K562 (cell line): ENCODE data around the gene KNSTRN. TPM values are rescaled to one million over a fixed set of nuclear protein-coding genes. Genes with fewer than 3 reads are reported as not detected.

Source experiments
- ATAC-seq: fragments of 200-7000 bp; cut with Tn5 transposase; 3 replicates; pipeline ENCODE4 v1.9.1; 2020; ENCODE audit warnings: moderate library complexity
- BruUV-seq: library from RNA; stranded (reverse); fragments of 400-500 nt; replicated peaks from 2 replicates; lab custom pipeline; 2021; lab: Mats Ljungman, UMichigan
- CTCF ChIA-PET: fragments of 300-600 bp; formaldehyde crosslinking; extraction: SDS; loops from one replicate; lab custom pipeline; 2021; ENCODE audit warnings: low intra/inter-chr PET ratio; lab: Yijun Ruan, JAX
- POLR2A ChIA-PET: fragments of 300-600, 350-650 bp; sonication (Branson Sonifier 250); formaldehyde crosslinking; extraction: SDS; loops from one replicate; lab custom pipeline; 2021; ENCODE audit warnings: antibody characterized with exemption, inconsistent platforms; lab: Yijun Ruan, JAX
- DNase-seq, 4 experiments: peaks; one replicate each; pipeline versions ENCODE4 v3.0.0 to v3.0.0-alpha.2; 2011 to 2018; ENCODE audit warnings: low spot score in 3 of 4, mixed read lengths in 3 of 4; ENCODE audit errors: extremely low read depth in 1 of 4
- FAIRE-seq: peaks from 2 replicates; lab custom pipeline; 2011; peaks lifted over from hg19 to GRCh38; lab: Jason Lieb, UNC
- H2AFZ ChIP-seq: 2 replicates; pipeline ENCODE4 v1.6.0; 2011; ENCODE audit warnings: low read depth, low read length, control low read depth, inconsistent platforms
- H3K27ac ChIP-seq: fragments of 200-600 bp; 3 replicates; pipeline ENCODE4 v1.8.0; 2011; ENCODE audit warnings: low read depth, mild to moderate bottlenecking, control low read depth, inconsistent platforms, low read length, moderate library complexity, mixed read lengths; ENCODE audit errors: extremely low read depth
- H3K27me3 ChIP-seq, 2 experiments: fragments of 300-600 bp in 1 of 2; 2 replicates in 1 of 2; 3 replicates in 1 of 2; pipeline versions ENCODE4 v1.6.0 to v1.8.0; 2011; ENCODE audit warnings: inconsistent platforms in 2 of 2, low read length in 2 of 2, mild to moderate bottlenecking in 1 of 2, mixed read lengths in 1 of 2, moderate library complexity in 1 of 2; ENCODE audit not compliant: control insufficient read depth in 2 of 2, insufficient read depth in 2 of 2
- H3K36me3 ChIP-seq: fragments of 300-600 bp; 3 replicates; pipeline ENCODE4 v1.8.0; 2011; ENCODE audit warnings: mild to moderate bottlenecking, low read length, inconsistent platforms; ENCODE audit not compliant: control insufficient read depth, insufficient read depth
- H3K4me1 ChIP-seq, 2 experiments: fragments of 200-600 bp in 1 of 2; replicated peaks in 1 of 2; 2 replicates in 1 of 2; 3 replicates in 1 of 2; pipeline versions ENCODE4 v1.5.1 to v1.8.0; 2011; ENCODE audit warnings: inconsistent platforms in 2 of 2, low read length in 2 of 2, mild to moderate bottlenecking in 1 of 2, mixed read lengths in 1 of 2, moderate library complexity in 1 of 2; ENCODE audit not compliant: control insufficient read depth in 2 of 2, insufficient read depth in 2 of 2
- H3K4me2 ChIP-seq: 2 replicates; pipeline ENCODE4 v1.6.1; 2011; ENCODE audit warnings: low read length, control low read depth, inconsistent platforms, mixed read lengths; ENCODE audit not compliant: insufficient read depth
- H3K4me3 ChIP-seq: fragments of 200-600 bp; sonication (generic), shearing (Covaris generic); 2 replicates; pipeline ENCODE4 v1.5.1; 2016; ENCODE audit warnings: control low read depth, inconsistent platforms
- H3K79me2 ChIP-seq: fragments of 200-600 bp; 3 replicates; pipeline ENCODE4 v1.8.0; 2011; ENCODE audit warnings: low read length, inconsistent platforms; ENCODE audit not compliant: control insufficient read depth, insufficient read depth
- H3K9ac ChIP-seq, 2 experiments: 2 replicates each; pipeline versions ENCODE4 v1.6.0 to v1.6.1; 2011; ENCODE audit warnings: low read depth in 2 of 2, low read length in 2 of 2, control low read depth in 1 of 2, inconsistent platforms in 1 of 2, mild to moderate bottlenecking in 1 of 2, mixed read lengths in 1 of 2; ENCODE audit not compliant: insufficient read depth in 1 of 2
- H3K9me1 ChIP-seq: one replicate; pipeline ENCODE4 v1.6.0; 2011; ENCODE audit warnings: inconsistent platforms, mild to moderate bottlenecking, low read length, moderate library complexity; ENCODE audit not compliant: control insufficient read depth, insufficient read depth
- H3K9me3 ChIP-seq: replicated peaks from 2 replicates; pipeline ENCODE4 v1.5.1; 2011; ENCODE audit warnings: low read depth, low read length, inconsistent platforms; ENCODE audit not compliant: control insufficient read depth, insufficient read depth
- H4K20me1 ChIP-seq: replicated peaks from 2 replicates; pipeline ENCODE4 v1.6.1; 2011; ENCODE audit warnings: low read length, inconsistent platforms, mixed read lengths; ENCODE audit not compliant: control insufficient read depth, insufficient read depth
- BRD4 ChIP-seq: fragments of 200-600 bp; sonication (generic); IDR thresholded peaks from 2 replicates; pipeline ENCODE4 v1.6.1; 2017; ENCODE audit warnings: inconsistent platforms
- CCNT2 ChIP-seq: IDR thresholded peaks from 2 replicates; pipeline ENCODE4 v1.6.1; 2011; ENCODE audit warnings: borderline replicate concordance, low read depth, mild to moderate bottlenecking, moderate library complexity, mixed read lengths, low read length; ENCODE audit not compliant: insufficient read length; ENCODE audit errors: extremely low read depth
- MAZ ChIP-seq, 2 experiments: fragments of 450-650 bp in 1 of 2; sonication (generic) in 1 of 2; formaldehyde crosslinking; IDR thresholded peaks in 1 of 2; conservative IDR thresholded peaks in 1 of 2; 2 replicates each; pipeline versions ENCODE4 v1.4.0 to v1.5.0; 2020; ENCODE audit warnings: mild to moderate bottlenecking in 1 of 2, missing genetic modification reagents in 1 of 2
- MIER1 ChIP-seq: fragments of 450-650 bp; IDR thresholded peaks from 2 replicates; pipeline ENCODE4 v1.6.1; 2016; ENCODE audit warnings: antibody characterized with exemption, mild to moderate bottlenecking, low read depth
- PYGO2 ChIP-seq: fragments of 450-650 bp; IDR thresholded peaks from 2 replicates; pipeline ENCODE4 v1.6.1; 2016; ENCODE audit warnings: mild to moderate bottlenecking, missing genetic modification characterization, moderate library complexity, missing compliant biosample characterization
- ZNF395 ChIP-seq: fragments of 200-800 bp; sonication (Bioruptor generic); IDR thresholded peaks from 2 replicates; pipeline ENCODE4 v1.6.1; 2017; ENCODE audit warnings: missing genetic modification characterization, missing compliant biosample characterization
- ZNF766 ChIP-seq: fragments of 200-800 bp; sonication (Bioruptor generic); conservative IDR thresholded peaks from 2 replicates; pipeline ENCODE4 v1.6.1; 2016; ENCODE audit warnings: missing genetic modification characterization, missing compliant biosample characterization
- WGBS: fragments of 100-300 bp; shearing (Covaris generic); methylation state at CpG from one replicate; pipeline ENCODE4 v1.1.6; 2016; ENCODE audit warnings: low coverage, mixed read lengths; ENCODE audit not compliant: insufficient coverage; ENCODE audit errors: missing lambda C conversion rate; 5-methylcytosine and 5-hydroxymethylcytosine counted together
- in situ Hi-C: fragments of 300-500 bp; cut with MboI; formaldehyde crosslinking; loops from 4 replicates; pipeline ENCODE4 v1.15.0; 2018; ENCODE audit warnings: inconsistent platforms, mixed read lengths
- intact Hi-C: fragments of 100-400 bp; cut with micrococcal nuclease; formaldehyde crosslinking; loops from 2 replicates; pipeline ENCODE4 v1.14.2; 2022
- polyA plus RNA-seq, 8 experiments: library from polyadenylated mRNA; depleted of rRNA in 4 of 8; stranded (reverse) in 5 of 8; unstranded in 3 of 8; fragments of >200 nt; fragmentation: Nextera tagmentation in 2 of 8; fragmentation: Illumina TruSeq in 1 of 8; extraction: Ambion mirVana in 2 of 8; extraction: Trizol in 1 of 8; gene quantifications; 2 replicates each; pipeline versions ENCODE4 v1.2.1 to v1.2.3, GENCODE V29; 2011 to 2014; ENCODE audit warnings: inconsistent platforms in 1 of 8, missing spikeins in 1 of 8
- total RNA-seq, 7 experiments: library from RNA; depleted of rRNA in 6 of 7; stranded (reverse); fragments of >200 nt in 6 of 7; fragmentation: Illumina TruSeq in 2 of 7; extraction: Trizol in 2 of 7; gene quantifications; 2 replicates each; pipeline versions ENCODE4 v1.2.1 to v1.2.3, GENCODE V29; 2011 to 2021; ENCODE audit warnings: low replicate concordance in 1 of 7

The KNSTRN gene
- total and polyA plus RNA-seq, 9 of the 15 experiments (the other 6 are each of a cell fraction or from before 2014, with no cell fraction given): 48.7 to 88.2 (median 66.3) TPM

DNA sequence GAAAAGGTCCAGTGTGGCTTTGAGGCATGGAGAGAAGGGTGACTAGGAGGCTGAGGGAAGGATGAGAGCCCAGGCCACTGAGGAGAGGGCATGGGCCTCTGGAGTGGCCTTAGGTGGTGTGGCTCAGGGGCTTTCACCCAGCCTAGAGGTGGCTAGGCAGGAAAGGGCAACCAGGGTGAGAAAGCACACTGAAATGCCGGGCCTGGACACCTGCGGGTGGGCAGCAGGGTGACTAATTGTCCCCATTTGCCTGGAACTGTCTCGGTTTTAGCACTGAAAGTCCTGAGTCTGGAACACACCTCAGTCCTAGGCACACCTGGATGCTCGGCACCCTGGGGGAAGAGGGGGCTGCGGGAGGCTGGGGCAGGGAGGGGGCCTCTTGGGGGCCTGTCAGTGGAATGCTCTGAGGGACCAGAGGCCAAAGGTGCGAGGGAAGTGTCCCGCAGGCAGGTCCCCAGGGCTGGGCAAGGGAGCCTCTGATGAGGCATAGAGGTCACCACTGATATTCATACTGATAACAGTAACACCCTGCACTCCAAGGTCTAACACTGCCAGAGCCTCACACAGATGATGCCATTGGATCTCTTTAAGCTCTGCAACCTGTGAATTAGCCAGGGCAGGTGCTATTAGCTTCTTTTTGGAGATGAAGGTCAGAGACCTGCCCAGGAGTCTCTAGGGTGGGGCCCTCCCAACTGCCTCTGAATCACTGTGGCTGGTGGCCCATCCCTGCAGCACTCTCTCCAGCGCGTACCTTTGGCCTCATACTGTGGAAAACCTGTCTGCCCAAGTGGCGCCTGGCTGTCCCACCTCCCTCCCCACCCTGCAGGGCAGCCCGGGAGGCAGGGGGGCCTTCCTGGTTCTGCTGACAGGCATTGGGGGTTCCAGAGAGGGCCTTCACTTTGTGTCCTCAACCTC, 34.7 kb upstream of the KNSTRN start:
- POLR2A ChIA-PET: no interaction called here
- in situ Hi-C loops (loop anchor here (5.0 to 10.0 kb wide), 2 partner anchors 74 to 537 kb away; no protein-coding TSS in a partner anchor), intact Hi-C loops (no loop called here)
- Histone ChIP-seq H3K4me3 (no peak overlapping the region), H3K9ac (peak overlapping the region in 1 of 2 experiments; percentile 40; a peak in 1 of 4 replicates), H3K4me2 (no peak overlapping the region), H4K20me1 (no peaks in the 10 kb centered on the region; the same call in 1 of the 2 replicates), H3K4me1 (peaks cover 0 to 9% of the 10 kb centered on the region in 2 experiments; a peak in 1 of 5 replicates), H2AFZ (no peak overlapping the region), H3K36me3 (no peaks in the 10 kb centered on the region), H3K27ac (no peak overlapping the region), H3K9me3 (no peaks in the 10 kb centered on the region; the same call in 1 of the 2 replicates), H3K79me2 (no peaks in the 10 kb centered on the region), H3K27me3 (no peaks in the 10 kb centered on the region), H3K9me1 (no peaks in the 10 kb centered on the region)
- no TSS peak for BruUV-seq
- 47% methylated on average over 7 of the region's 11 CpGs for WGBS
- FAIRE-seq (no peak), DNase-seq (no peak), ATAC-seq (no peak; the same call in 2 of the 3 replicates)
- CTCF ChIA-PET: interaction anchor here (1.4 kb wide), 1 partner anchor 10 kb away, joined by 4 read pairs; the partner anchor contains the start of gene DISP2
- TF ChIP-seq ZNF395 (CRISPR knock-in tag) (no peak), MAZ (CRISPR knock-in tag; conservative IDR thresholded peaks at IDR 0.05 in 1 of 2, IDR thresholded peaks at IDR 0.05 in 1 of 2) (no peak), BRD4 (no peak), MIER1 (no peak), CCNT2 (no peak), PYGO2 (no peak), ZNF766 (CRISPR knock-in tag) (no peak)
